HUES48 (cell line): ENCODE measurements around the gene UBR4.

Experiments used
- H3K27ac ChIP-seq: one replicate; pipeline ENCODE4 v1.7.0; 2013; ENCODE audit warnings: low read depth, low read length, inconsistent platforms
- H3K27me3 ChIP-seq: 2 replicates; pipeline ENCODE4 v1.6.1; 2013; ENCODE audit warnings: mild to moderate bottlenecking, low read length; ENCODE audit not compliant: control insufficient read depth, insufficient read depth
- H3K36me3 ChIP-seq: 2 replicates; pipeline ENCODE4 v1.6.1; 2013; ENCODE audit warnings: low read length; ENCODE audit not compliant: control insufficient read depth, insufficient read depth
- H3K4me1 ChIP-seq: 2 replicates; pipeline ENCODE4 v1.6.1; 2013; ENCODE audit warnings: mild to moderate bottlenecking, low read length; ENCODE audit not compliant: control insufficient read depth, insufficient read depth
- H3K4me3 ChIP-seq: 2 replicates; pipeline ENCODE4 v1.5.1; 2013; ENCODE audit warnings: mild to moderate bottlenecking, low read depth, low read length
- H3K9ac ChIP-seq: 2 replicates; pipeline ENCODE4 v1.6.1; 2013; ENCODE audit warnings: mild to moderate bottlenecking, low read depth, low read length, moderate library complexity
- H3K9me3 ChIP-seq: 2 replicates; pipeline ENCODE4 v1.6.1; 2013; ENCODE audit warnings: low read length; ENCODE audit not compliant: control insufficient read depth, insufficient read depth

UBR4 gene

DNA sequence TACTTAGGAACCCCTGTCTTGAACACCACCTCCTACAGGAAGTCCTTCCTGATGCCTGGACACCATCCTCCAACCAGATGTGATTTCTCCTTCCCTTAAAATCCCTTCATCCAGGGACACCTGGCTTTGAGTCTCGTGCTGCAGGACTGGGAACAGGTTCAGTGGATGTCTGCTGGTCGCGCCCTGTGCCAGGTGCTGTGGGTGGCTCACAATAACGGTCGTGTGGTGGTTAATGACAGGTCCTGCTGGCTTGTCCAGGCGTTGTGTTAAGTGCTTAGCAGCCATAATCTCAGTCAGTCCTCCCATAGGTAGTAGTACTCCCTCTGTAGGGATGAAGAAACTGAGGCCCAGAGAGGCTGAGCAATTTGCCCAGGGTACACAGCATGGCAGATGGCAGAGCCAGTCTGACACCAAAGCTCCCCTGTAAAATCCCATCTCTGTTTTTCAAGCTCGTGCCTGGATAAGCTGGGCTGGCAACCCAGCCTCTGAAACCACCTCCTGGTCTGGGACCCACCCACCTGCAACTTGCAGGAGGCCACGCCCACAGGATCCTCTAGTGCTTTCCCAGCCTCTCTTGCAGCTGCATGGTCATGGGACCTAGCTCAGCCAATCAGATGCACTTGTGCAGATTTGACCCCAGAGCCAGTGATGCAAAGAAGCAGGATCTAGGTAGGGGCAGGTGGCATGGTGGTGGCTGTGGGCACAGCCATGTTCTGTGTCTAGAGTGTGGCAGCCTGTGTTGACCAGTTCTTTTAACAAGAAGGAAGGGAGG lies 147.6 kb downstream of the UBR4 start:
- H3K4me3 ChIP-seq: no peak overlapping the region
- no peak overlapping the region for H3K9ac ChIP-seq
- H3K9me3 ChIP-seq: no peaks in the 10 kb centered on the region
- H3K4me1 ChIP-seq: no peaks in the 10 kb centered on the region
- H3K27me3 ChIP-seq: no peaks in the 10 kb centered on the region
- no peaks in the 10 kb centered on the region for H3K36me3 ChIP-seq
- H3K27ac ChIP-seq: no peak overlapping the region

GRCh38 chr1:19061798-19062197 lies 148.3 kb downstream of the UBR4 start:
- no peaks in the 10 kb centered on the region for H3K27me3 ChIP-seq
- no peaks in the 10 kb centered on the region for H3K36me3 ChIP-seq
- H3K4me1 ChIP-seq: no peaks in the 10 kb centered on the region
- H3K9me3 ChIP-seq: no peaks in the 10 kb centered on the region
- no peak overlapping the region for H3K27ac ChIP-seq
- H3K9ac ChIP-seq: no peak overlapping the region
- H3K4me3 ChIP-seq: no peak overlapping the region

DNA sequence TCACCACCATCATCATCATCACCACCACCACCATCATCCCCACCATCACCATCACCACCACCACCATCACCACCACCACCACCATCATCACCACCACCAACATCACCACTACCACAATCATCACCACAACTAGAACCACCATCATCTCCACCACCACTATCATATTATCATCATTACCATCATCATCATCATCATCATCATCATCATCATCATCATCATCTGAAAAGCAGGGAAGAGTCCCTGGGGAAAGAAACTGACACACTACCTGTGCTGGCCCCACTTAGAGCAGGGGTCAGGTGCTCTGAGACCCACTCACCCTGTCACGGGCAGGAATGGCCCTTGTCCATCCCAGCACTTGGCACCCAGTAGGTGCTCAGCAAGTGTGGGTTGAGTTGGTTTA lies 148.7 kb downstream of the UBR4 start:
- no peak overlapping the region for H3K27ac ChIP-seq
- H3K36me3 ChIP-seq: no peaks in the 10 kb centered on the region
- no peaks in the 10 kb centered on the region for H3K27me3 ChIP-seq
- H3K9me3 ChIP-seq: no peaks in the 10 kb centered on the region
- no peaks in the 10 kb centered on the region for H3K4me1 ChIP-seq
- no peak overlapping the region for H3K4me3 ChIP-seq
- H3K9ac ChIP-seq: no peak overlapping the region

- Histone ChIP-seq H3K4me1 (no peaks in the 10 kb centered on the region), H3K36me3 (no peaks in the 10 kb centered on the region), H3K9me3 (no peaks in the 10 kb centered on the region), H3K27ac (no peak overlapping the region), H3K9ac (no peak overlapping the region), H3K27me3 (no peaks in the 10 kb centered on the region), H3K4me3 (no peak overlapping the region)
These were observed 150.3 kb downstream of the UBR4 start for GRCh38 chr1:19059773-19060172.

DNA sequence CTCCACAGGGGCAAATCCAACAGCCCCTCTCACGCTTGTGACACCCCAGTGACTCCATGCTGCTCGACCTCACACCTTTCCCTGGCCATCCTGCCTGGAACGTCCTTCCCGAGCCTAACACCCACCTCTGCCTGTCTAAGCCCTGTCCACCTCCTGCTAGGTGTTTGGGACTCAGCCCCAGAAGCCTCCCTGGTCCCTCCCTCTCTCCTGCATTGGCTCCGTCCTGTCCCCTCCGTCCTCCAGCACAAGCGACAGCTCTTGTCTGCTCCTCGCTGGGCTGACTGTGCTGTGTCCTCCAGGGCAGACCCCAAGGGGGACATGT lies 151.6 kb downstream of the UBR4 start:
- H3K4me1 ChIP-seq: no peaks in the 10 kb centered on the region
- H3K36me3 ChIP-seq: no peaks in the 10 kb centered on the region
- H3K9me3 ChIP-seq: no peaks in the 10 kb centered on the region
- no peak overlapping the region for H3K4me3 ChIP-seq
- H3K9ac ChIP-seq: no peak overlapping the region
- no peak overlapping the region for H3K27ac ChIP-seq
- H3K27me3 ChIP-seq: no peaks in the 10 kb centered on the region

- H3K27me3 ChIP-seq: no peaks in the 10 kb centered on the region
- H3K36me3 ChIP-seq: no peaks in the 10 kb centered on the region
- no peak overlapping the region for H3K27ac ChIP-seq
- H3K4me1 ChIP-seq: no peaks in the 10 kb centered on the region
- H3K9me3 ChIP-seq: no peaks in the 10 kb centered on the region
- no peak overlapping the region for H3K4me3 ChIP-seq
- no peak overlapping the region for H3K9ac ChIP-seq
These were observed 152.1 kb downstream of the UBR4 start for GRCh38 chr1:19057784-19058475.

DNA sequence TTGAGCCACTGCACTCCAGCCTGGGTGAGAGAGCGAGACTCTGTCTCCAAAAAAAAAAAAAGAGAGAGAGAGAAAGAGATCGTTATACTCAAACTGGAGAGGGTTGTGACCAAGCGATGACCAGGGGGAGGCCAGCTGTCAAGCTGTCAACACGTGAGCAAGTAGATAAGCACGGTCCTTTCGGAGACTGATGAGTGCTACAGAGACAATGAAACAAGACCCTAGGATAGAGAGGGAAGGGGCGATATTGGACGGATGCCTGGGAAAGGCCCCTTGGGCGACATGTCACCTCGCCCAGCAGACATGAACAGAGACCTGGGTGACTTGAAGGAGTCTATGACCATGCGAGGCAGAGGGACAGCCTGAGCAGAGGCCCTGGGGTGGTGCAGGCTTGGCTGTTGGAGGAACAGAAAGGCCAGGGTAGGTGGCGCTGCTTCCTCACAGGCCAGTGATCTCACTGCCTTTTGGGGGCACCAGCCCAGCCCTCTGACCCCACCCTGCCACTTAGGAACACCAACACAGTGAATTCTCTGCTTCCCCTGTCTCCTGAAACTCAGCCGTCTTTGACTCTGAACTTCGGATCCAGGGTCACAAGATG lies 152.8 kb downstream of the UBR4 start:
- Histone ChIP-seq H3K4me3 (no peak overlapping the region), H3K27me3 (no peaks in the 10 kb centered on the region), H3K27ac (no peak overlapping the region), H3K9me3 (no peaks in the 10 kb centered on the region), H3K4me1 (no peaks in the 10 kb centered on the region), H3K36me3 (no peaks in the 10 kb centered on the region), H3K9ac (no peak overlapping the region)

DNA sequence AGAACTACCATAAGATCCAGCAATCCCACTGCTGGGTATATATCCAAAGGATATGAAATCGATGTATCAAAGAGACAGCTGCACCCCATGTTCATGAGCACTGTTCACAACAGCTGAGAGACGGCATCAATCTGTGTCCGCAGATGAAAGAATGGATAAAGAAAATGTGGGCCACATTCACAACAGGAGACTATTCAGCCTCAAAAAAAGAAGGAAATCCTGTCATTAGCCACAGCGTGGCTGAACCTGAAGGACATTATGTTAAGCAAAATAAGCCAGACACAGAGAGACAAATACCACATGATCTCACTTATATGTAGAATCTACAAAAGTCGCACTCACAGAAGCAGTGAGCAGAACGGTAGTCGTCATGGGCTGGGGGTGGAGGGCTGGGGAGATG lies 154.4 kb downstream of the UBR4 start:
- H3K36me3 ChIP-seq: no peaks in the 10 kb centered on the region
- H3K9me3 ChIP-seq: no peaks in the 10 kb centered on the region
- H3K9ac ChIP-seq: no peak overlapping the region
- no peak overlapping the region for H3K27ac ChIP-seq
- no peaks in the 10 kb centered on the region for H3K4me1 ChIP-seq
- no peak overlapping the region for H3K4me3 ChIP-seq
- no peaks in the 10 kb centered on the region for H3K27me3 ChIP-seq

GRCh38 chr1:19055001-19055400 lies 155.1 kb downstream of the UBR4 start:
- Histone ChIP-seq H3K27ac (no peak overlapping the region), H3K4me1 (no peaks in the 10 kb centered on the region), H3K4me3 (no peak overlapping the region), H3K9ac (no peak overlapping the region), H3K9me3 (no peaks in the 10 kb centered on the region), H3K36me3 (no peaks in the 10 kb centered on the region), H3K27me3 (no peaks in the 10 kb centered on the region)

- Histone ChIP-seq H3K9ac (no peak overlapping the region), H3K27me3 (no peaks in the 10 kb centered on the region), H3K4me1 (no peaks in the 10 kb centered on the region), H3K36me3 (no peaks in the 10 kb centered on the region), H3K27ac (no peak overlapping the region), H3K9me3 (no peaks in the 10 kb centered on the region), H3K4me3 (no peak overlapping the region)
These were observed 155.8 kb downstream of the UBR4 start for GRCh38 chr1:19054216-19054615.

DNA sequence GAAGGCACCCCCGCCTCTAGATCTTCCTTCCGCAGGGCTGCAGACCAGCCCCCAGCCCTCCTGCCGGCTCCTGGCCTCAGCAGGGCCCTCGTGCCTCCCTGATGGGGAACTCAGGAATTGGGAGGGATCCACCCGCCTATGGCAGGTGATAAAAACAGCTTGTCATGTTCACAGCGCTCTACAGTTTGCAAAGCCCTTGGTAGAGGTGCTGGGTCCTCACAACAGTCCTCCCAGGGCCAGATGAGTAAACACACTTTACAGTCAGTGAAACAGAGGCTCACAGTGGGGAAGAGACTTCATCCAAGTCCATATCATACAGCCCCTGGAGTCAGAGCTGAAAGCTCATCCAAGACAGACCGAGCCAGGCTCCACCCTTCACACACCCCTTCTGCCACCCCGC lies 156.6 kb downstream of the UBR4 start:
- H3K9me3 ChIP-seq: no peaks in the 10 kb centered on the region
- H3K27me3 ChIP-seq: no peaks in the 10 kb centered on the region
- no peak overlapping the region for H3K4me3 ChIP-seq
- no peak overlapping the region for H3K27ac ChIP-seq
- no peaks in the 10 kb centered on the region for H3K4me1 ChIP-seq
- no peaks in the 10 kb centered on the region for H3K36me3 ChIP-seq
- H3K9ac ChIP-seq: no peak overlapping the region
